LNCAP (cell line): ENCODE data around the gene GLE1.

Source experiments
- TF ChIP-seq, protein P1 (sequence below): fragments of 450-650 bp; IDR thresholded peaks from 2 replicates; pipeline ENCODE4 v1.5.1; 2017; ENCODE audit warnings: mild to moderate bottlenecking

The GLE1 gene

GRCh38 chr9:128504485-128505413 lies at the start of gene GLE1:
Gene GLE1, plus strand, starts transcription at chr9:128504719. Its CDS starts 87 bp downstream, at chr9:128504806.
- TF ChIP-seq, protein P1, sequence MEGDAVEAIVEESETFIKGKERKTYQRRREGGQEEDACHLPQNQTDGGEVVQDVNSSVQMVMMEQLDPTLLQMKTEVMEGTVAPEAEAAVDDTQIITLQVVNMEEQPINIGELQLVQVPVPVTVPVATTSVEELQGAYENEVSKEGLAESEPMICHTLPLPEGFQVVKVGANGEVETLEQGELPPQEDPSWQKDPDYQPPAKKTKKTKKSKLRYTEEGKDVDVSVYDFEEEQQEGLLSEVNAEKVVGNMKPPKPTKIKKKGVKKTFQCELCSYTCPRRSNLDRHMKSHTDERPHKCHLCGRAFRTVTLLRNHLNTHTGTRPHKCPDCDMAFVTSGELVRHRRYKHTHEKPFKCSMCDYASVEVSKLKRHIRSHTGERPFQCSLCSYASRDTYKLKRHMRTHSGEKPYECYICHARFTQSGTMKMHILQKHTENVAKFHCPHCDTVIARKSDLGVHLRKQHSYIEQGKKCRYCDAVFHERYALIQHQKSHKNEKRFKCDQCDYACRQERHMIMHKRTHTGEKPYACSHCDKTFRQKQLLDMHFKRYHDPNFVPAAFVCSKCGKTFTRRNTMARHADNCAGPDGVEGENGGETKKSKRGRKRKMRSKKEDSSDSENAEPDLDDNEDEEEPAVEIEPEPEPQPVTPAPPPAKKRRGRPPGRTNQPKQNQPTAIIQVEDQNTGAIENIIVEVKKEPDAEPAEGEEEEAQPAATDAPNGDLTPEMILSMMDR = no peak

GRCh38 chr9:128454991-128455390 lies 49.5 kb upstream of the GLE1 start:
- TF ChIP-seq, protein P1 = no peak

- TF ChIP-seq, protein P1 = no peak
Observed at GRCh38 chr9:128455849-128456612, 48.5 kb upstream of the GLE1 start, which contains the start of gene ODF2. Gene ODF2, plus strand, starts transcription at chr9:128456006. Its CDS starts 86 bp downstream, at chr9:128456092.

- TF ChIP-seq, protein P1 = no peak
Observed at GRCh38 chr9:128456613-128457061, 47.9 kb upstream of the GLE1 start.

DNA sequence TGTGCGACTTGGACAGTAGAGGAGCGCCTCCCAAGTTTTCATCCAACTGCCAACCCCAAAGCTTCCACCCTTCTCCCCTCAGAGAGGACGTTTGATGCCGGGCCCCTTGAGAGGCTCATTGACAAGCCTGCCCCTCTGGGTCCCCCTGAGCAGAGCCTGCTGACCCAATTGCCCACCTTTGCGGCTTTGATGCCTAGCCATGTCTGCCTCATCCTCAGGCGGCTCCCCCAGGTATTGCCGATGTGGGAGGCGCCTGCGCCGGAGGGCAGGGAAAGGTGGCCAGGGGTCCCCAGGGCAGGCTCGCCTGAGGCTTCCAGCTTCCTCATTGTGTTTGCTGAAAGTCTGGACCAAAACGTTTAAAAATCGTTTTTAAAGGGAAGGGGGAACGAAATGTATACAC lies 47.3 kb upstream of the GLE1 start:
- TF ChIP-seq, protein P1 = no peak

DNA sequence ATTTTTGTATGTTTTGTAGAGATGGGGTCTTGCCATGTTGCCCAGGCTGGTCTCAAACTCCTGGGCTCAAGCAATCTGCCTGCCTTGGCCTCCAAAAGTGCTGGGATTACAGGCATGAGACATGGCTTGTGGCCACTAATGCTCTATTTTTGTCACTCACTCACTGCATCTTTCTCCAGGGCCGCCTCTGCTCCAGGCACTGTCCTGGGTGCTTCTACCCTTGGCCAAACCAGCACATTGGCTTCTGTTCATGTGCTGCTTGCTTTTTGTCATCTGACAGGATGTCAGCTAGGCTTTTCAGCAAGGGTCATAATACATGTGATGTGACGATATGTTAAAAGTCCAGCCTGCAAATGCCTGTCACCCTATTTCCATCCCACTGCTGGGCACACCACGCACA lies 45.5 kb upstream of the GLE1 start:
- TF ChIP-seq, protein P1 = no peak

GRCh38 chr9:128469070-128469469 lies 35.4 kb upstream of the GLE1 start:
- TF ChIP-seq, protein P1 = no peak
